Esophagus squamous epithelium (tissue), 5 donors: Measurements from ENCODE around the gene UBC. TPM values are rescaled to one million over a fixed set of nuclear protein-coding genes. Genes with fewer than 3 reads are reported as not detected.
A peak's percentile ranks its signal among the peaks of the same experiment; 100 is the strongest.

Experiments used
- DNase-seq: peaks from one replicate; lab custom pipeline; 2025; lab: John Stamatoyannopoulos, UW
- H3K27ac ChIP-seq, 4 donors: fragments of 200-600 bp; sonication (generic); one replicate each; pipeline ENCODE4 v1.5.1; 2016 to 2019; ENCODE audit warnings: mild to moderate bottlenecking in 1 of 4
- H3K27me3 ChIP-seq, 4 donors: fragments of 200-600 bp; sonication (generic); 1 replicate in 3 of 4; 2 replicates in 1 of 4; pipeline versions ENCODE4 v1.5.1 to v1.6.0; 2017 to 2021; ENCODE audit warnings: antibody characterized with exemption in 1 of 4
- H3K36me3 ChIP-seq, 3 donors: fragments of 200-600 bp; sonication (generic); one replicate each; pipeline ENCODE4 v1.5.1; 2016 to 2019
- H3K4me1 ChIP-seq, 3 donors: fragments of 200-600 bp; sonication (generic); one replicate each; pipeline ENCODE4 v1.5.1; 2017 to 2019
- H3K4me3 ChIP-seq, 4 donors: fragments of 200-600 bp; sonication (generic); 1 replicate in 3 of 4; 2 replicates in 1 of 4; pipeline ENCODE4 v1.5.1; 2016 to 2019; ENCODE audit warnings: mild to moderate bottlenecking in 2 of 4, moderate library complexity in 1 of 4
- H3K9me3 ChIP-seq, 3 donors: fragments of 200-600 bp; sonication (generic); one replicate each; pipeline ENCODE4 v1.5.1; 2016 to 2019
- POLR2A ChIP-seq, 4 donors: fragments of 450-650 bp; IDR thresholded peaks; one replicate each; pipeline ENCODE4 v1.6.1; 2017; ENCODE audit warnings: antibody characterized with exemption in 4 of 4, mild to moderate bottlenecking in 4 of 4, moderate library complexity in 3 of 4
- WGBS, 2 donors: methylation state at CpG; one replicate each; pipeline ENCODE4 v1.1.5; 2018; 5-methylcytosine and 5-hydroxymethylcytosine counted together
- intact Hi-C: fragments of 100-400 bp; cut with DNase I; formaldehyde crosslinking; loops from one replicate; pipeline ENCODE4 v1.15.0; 2022
- total RNA-seq, 4 donors: library from RNA; depleted of rRNA; stranded (reverse); fragments of >200 nt; gene quantifications; one replicate each; pipeline ENCODE4 v1.1.0, GENCODE V29; 2016
- TF ChIP-seq, protein P1 (sequence below), 6 experiments: fragments of 450-650 bp in 4 of 6; fragments of 200-600 bp in 2 of 6; sonication (generic) in 2 of 6; IDR thresholded peaks; one replicate each; pipeline ENCODE4 v1.5.1; 2016 to 2019; ENCODE audit warnings: antibody characterized with exemption in 6 of 6, mild to moderate bottlenecking in 4 of 6, moderate library complexity in 4 of 6
- donor health status: DM: yes; HTN: yes; CAD: no.

The UBC gene
- total RNA-seq, 4 donors from 2014 or later: 1,012 to 1,417 (median 1,215) TPM

DNA sequence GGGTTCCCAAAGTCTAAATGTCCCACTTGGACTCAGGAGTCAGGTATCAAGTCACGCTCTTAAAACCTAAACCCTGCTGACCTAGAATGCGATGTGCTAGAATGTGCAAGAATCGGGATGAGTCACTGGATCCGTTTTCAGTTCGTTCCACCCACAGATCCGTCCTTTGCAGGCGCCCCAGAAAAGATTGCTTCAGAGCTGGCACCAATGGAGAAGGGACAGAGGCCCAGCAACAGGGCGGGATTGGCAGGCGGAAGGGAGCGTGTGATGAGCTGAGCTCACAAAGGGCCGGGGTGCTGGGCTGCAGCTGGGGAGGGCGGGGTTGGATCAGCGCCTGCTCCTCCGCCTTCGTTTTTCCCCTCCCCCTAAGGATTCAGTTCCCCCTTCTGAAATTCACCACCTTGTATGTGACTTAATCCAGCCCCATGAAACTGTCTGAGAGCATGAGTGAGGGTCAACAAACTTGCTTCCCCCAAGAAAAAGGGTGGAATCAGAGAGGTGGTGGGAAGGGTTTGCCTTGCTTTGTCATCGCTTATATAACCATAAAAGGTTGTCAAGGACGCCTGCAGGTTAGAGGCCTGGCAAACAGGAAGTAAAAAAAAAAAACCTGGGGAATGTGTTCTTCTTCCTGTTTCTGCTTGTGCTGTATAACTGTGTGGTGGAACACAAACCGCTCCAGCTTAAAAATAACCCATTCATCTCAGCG lies 2.8 kb upstream of the UBC start:
- H3K36me3 ChIP-seq: peaks cover 0 to 20% (median 15%) of the 10 kb centered on the region in 3 donors
- WGBS, 2 donors: 0 to 1% methylated on average over 15 to 19 of the region's 19 CpGs
- peaks cover 19 to 79% (median 48%) of the 10 kb centered on the region in 3 donors for H3K4me1 ChIP-seq
- H3K27me3 ChIP-seq: no peaks in the 10 kb centered on the region
- peak in 2 of 4 donors; percentile 42 to 70 for TF ChIP-seq POLR2A (IDR thresholded peaks at IDR 0.05)
- TF ChIP-seq, protein P1, sequence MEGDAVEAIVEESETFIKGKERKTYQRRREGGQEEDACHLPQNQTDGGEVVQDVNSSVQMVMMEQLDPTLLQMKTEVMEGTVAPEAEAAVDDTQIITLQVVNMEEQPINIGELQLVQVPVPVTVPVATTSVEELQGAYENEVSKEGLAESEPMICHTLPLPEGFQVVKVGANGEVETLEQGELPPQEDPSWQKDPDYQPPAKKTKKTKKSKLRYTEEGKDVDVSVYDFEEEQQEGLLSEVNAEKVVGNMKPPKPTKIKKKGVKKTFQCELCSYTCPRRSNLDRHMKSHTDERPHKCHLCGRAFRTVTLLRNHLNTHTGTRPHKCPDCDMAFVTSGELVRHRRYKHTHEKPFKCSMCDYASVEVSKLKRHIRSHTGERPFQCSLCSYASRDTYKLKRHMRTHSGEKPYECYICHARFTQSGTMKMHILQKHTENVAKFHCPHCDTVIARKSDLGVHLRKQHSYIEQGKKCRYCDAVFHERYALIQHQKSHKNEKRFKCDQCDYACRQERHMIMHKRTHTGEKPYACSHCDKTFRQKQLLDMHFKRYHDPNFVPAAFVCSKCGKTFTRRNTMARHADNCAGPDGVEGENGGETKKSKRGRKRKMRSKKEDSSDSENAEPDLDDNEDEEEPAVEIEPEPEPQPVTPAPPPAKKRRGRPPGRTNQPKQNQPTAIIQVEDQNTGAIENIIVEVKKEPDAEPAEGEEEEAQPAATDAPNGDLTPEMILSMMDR (IDR thresholded peaks at IDR 0.05): no peak
- DNase-seq: no peak
- intact Hi-C loops: no loop called here
- peak overlapping the region; percentile 10 to 98 (median 83) for H3K4me3 ChIP-seq
- H3K9me3 ChIP-seq: no peaks in the 10 kb centered on the region
- peak overlapping the region; percentile 94 to 100 (median 98) for H3K27ac ChIP-seq

- TF ChIP-seq, protein P1 (IDR thresholded peaks at IDR 0.05): no peak
- peak in 2 of 4 donors; percentile 30 to 75 for TF ChIP-seq POLR2A (IDR thresholded peaks at IDR 0.05)
- DNase-seq: no peak
- 2 to 4% methylated on average over 5 of the region's 5 CpGs for WGBS, 2 donors
- Histone ChIP-seq H3K27ac (peak overlapping the region; percentile 94 to 100 (median 98)), H3K4me1 (peaks cover 21 to 75% (median 43%) of the 10 kb centered on the region in 3 donors), H3K9me3 (no peaks in the 10 kb centered on the region), H3K36me3 (peaks cover 0 to 23% (median 15%) of the 10 kb centered on the region in 3 donors), H3K4me3 (peak overlapping the region; percentile 78 to 98 (median 92)), H3K27me3 (no peaks in the 10 kb centered on the region)
- intact Hi-C loops: no loop called here
Observed at GRCh38 chr12:124916374-124917134, 2.1 kb upstream of the UBC start.

DNA sequence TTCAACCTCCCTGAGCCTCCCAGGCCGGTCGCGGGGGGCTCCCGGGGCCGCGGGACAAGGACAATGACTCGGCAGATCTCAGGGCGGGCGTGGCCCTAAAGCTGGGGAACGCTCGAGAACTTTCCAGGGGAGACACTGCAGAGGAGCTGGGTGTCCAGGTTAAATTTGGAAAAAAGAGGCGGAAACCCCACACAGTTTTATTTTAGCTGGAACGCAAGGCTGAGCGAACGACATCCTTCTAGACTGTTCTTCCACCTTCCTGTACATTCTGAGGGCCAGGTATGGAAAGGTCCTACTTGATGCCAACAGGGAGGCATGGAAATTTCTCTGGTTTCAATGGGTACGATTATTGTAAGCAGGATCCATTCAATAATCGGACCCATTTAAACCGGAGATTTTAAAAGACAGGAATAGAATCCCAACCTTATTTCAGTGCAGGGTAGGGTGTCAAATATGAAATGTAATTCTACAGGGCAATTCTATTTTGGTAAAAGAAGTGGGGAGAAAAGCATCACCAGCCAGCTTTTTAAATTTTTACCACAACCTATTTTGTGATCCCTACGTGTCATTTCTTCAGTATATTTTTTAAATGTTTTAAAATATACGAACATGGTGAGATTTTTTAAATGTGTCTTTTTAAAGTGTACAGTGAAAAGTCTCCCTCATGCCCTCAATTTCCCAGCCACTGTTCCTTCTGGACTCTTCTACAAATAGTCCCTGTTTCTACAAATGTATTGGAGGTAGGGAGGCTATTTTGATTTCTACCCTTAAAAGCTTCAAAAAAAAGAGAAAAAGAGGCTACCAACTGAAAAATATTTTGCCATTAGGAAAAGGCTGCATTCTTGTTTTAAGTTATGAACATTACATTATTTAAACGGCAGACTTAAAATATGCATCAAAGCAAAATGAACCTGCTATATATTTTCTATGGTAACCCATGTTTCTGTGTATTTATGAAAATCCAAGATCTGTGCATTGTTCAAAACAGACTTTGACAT lies 1.1 kb upstream of the UBC start:
- Histone ChIP-seq H3K36me3 (peaks cover 5 to 33% (median 15%) of the 10 kb centered on the region in 3 donors), H3K4me1 (peaks cover 23 to 75% (median 43%) of the 10 kb centered on the region in 3 donors), H3K27me3 (no peaks in the 10 kb centered on the region), H3K9me3 (no peaks in the 10 kb centered on the region), H3K4me3 (peak overlapping the region; percentile 78 to 98 (median 92)), H3K27ac (peak overlapping the region; percentile 94 to 100 (median 98))
- intact Hi-C loops: no loop called here
- TF ChIP-seq POLR2A (IDR thresholded peaks at IDR 0.05): no peak
- TF ChIP-seq, protein P1 (IDR thresholded peaks at IDR 0.05): no peak
- DNase-seq: no peak
- WGBS, 2 donors: 12 to 17% methylated on average over 10 to 13 of the region's 21 CpGs

DNA sequence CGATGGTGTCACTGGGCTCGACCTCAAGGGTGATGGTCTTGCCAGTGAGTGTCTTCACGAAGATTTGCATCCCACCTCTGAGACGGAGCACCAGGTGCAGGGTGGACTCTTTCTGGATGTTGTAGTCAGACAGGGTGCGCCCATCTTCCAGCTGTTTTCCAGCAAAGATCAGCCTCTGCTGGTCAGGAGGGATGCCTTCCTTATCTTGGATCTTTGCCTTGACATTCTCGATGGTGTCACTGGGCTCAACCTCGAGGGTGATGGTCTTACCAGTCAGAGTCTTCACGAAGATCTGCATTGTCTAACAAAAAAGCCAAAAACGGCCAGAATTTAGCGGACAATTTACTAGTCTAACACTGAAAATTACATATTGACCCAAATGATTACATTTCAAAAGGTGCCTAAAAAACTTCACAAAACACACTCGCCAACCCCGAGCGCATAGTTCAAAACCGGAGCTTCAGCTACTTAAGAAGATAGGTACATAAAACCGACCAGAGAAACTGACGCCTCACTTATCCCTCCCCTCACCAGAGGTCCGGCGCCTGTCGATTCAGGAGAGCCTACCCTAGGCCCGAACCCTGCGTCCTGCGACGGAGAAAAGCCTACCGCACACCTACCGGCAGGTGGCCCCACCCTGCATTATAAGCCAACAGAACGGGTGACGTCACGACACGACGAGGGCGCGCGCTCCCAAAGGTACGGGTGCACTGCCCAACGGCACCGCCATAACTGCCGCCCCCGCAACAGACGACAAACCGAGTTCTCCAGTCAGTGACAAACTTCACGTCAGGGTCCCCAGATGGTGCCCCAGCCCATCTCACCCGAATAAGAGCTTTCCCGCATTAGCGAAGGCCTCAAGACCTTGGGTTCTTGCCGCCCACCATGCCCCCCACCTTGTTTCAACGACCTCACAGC lies 717 bp downstream of the UBC start:
- Histone ChIP-seq H3K4me1 (peaks cover 20 to 75% (median 38%) of the 10 kb centered on the region in 3 donors), H3K27me3 (no peaks in the 10 kb centered on the region), H3K36me3 (peaks cover 5 to 37% (median 15%) of the 10 kb centered on the region in 3 donors), H3K9me3 (no peaks in the 10 kb centered on the region), H3K4me3 (peak overlapping the region; percentile 78 to 98 (median 92)), H3K27ac (peak overlapping the region; percentile 94 to 100 (median 98))
- TF ChIP-seq, protein P1 (IDR thresholded peaks at IDR 0.05): peak; percentile 49 to 81 (median 66)
- peak in 1 of 4 donors; percentile 25 for TF ChIP-seq POLR2A (IDR thresholded peaks at IDR 0.05)
- WGBS, 2 donors: 1 to 4% methylated on average over 16 to 43 of the region's 46 CpGs
- intact Hi-C loops: no loop called here
- no peak for DNase-seq
